Thyroid gland (tissue), 4 donors: Measurements from ENCODE around the gene TBXA2R. TPM values are rescaled to one million over a fixed set of nuclear protein-coding genes. Genes with fewer than 3 reads are reported as not detected.

ENCODE experiments used
- DNase-seq, 2 donors: peaks; one replicate each; pipeline ENCODE4 v3.0.0-alpha.2; 2019
- H3K27ac ChIP-seq, 3 donors: fragments of 200-600 bp; sonication (generic); 1 replicate in 2 of 3; 2 replicates in 1 of 3; pipeline ENCODE4 v1.5.1; 2016 to 2019; ENCODE audit warnings: mild to moderate bottlenecking in 1 of 3, moderate library complexity in 1 of 3
- H3K27me3 ChIP-seq: fragments of 200-600 bp; sonication (generic); one replicate; pipeline ENCODE4 v1.5.1; 2019
- H3K36me3 ChIP-seq, 2 donors: fragments of 200-600 bp; sonication (generic); one replicate each; pipeline ENCODE4 v1.5.1; 2016 to 2019
- H3K4me1 ChIP-seq, 2 donors: fragments of 200-600 bp; sonication (generic); one replicate each; pipeline ENCODE4 v1.5.1; 2017 to 2019
- H3K4me3 ChIP-seq, 3 donors: fragments of 200-600 bp; sonication (generic); replicated peaks in 1 of 3; 1 replicate in 2 of 3; 2 replicates in 1 of 3; pipeline ENCODE4 v1.5.1; 2016; ENCODE audit warnings: mild to moderate bottlenecking in 1 of 3
- H3K9me3 ChIP-seq: fragments of 200-600 bp; sonication (generic); one replicate; pipeline ENCODE4 v1.5.1; 2017
- POLR2A ChIP-seq, 2 donors: fragments of 450-650 bp; IDR thresholded peaks; one replicate each; pipeline ENCODE4 v1.6.1; 2017; ENCODE audit warnings: antibody characterized with exemption in 2 of 2, mild to moderate bottlenecking in 2 of 2, moderate library complexity in 1 of 2
- WGBS, 2 donors: methylation state at CpG; one replicate each; pipeline ENCODE4 v1.1.5; 2017; 5-methylcytosine and 5-hydroxymethylcytosine counted together
- intact Hi-C: fragments of 100-400 bp; cut with DNase I; formaldehyde crosslinking; loops from one replicate; pipeline ENCODE4 v1.15.1; 2023
- total RNA-seq, 4 donors: library from RNA; depleted of rRNA; stranded (reverse); fragments of >200 nt; gene quantifications; one replicate each; pipeline ENCODE4 v1.2.3, GENCODE V29; 2016
- TF ChIP-seq, protein P1 (sequence below), 6 experiments: fragments of 200-600 bp in 3 of 6; fragments of 450-650 bp in 3 of 6; sonication (generic) in 3 of 6; IDR thresholded peaks; one replicate each; pipeline ENCODE4 v1.5.1; 2016 to 2019; ENCODE audit warnings: antibody characterized with exemption in 6 of 6, mild to moderate bottlenecking in 2 of 6, inconsistent platforms in 1 of 6, moderate library complexity in 1 of 6

TBXA2R gene
- total RNA-seq, 4 donors from 2014 or later, result 0.40 to 2.1 (median 1.3) TPM

DNA sequence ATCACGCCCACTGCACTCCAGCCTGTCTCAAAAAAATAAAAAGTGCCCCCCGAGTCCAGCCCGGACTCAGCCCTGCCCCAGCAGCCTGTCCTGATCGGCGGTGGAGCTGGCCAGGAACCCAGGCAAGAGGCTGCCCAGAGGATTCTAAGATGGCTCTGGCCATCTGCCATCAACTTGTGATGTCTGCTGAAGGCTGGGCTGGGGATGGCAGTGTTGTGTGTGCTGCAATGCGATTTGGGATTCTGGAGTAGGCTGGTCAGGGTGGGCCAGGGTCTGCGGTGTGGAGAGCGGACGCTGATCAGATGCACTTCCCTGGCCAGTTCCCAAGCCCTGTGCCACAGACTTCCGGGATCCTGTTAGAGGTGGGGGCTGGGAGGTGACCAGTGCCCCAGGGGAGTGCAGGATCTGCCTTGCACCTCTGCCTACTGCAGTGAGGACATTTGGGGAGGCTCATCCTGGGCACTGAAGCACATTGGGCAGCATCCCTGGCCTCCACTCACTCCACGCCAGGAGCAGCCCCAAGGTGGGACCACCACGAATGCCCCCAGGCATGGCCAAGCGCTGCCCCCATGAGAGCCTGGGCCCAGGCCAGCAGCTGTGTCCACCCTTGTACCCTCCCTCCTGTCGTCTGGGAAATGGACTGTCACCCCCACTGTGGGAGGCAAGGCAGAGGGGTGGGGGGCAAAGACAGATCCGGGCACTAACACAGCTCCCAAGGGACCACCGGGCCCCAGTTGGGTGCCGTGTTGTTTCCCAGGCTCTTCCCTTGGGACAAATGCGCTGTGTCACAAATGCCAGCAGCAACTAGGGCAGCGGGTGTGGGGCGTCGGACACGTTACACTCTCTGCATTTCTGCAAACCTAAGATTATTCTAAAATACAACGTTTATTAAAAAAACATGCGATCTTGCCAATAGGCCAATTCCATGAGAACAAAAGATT, 3.4 kb upstream of the TBXA2R start:
- Histone ChIP-seq H3K27me3 (peaks cover 13% of the 10 kb centered on the region), H3K9me3 (no peaks in the 10 kb centered on the region), H3K36me3 (peaks cover 18 to 20% of the 10 kb centered on the region in 2 donors), H3K4me1 (peaks cover 14 to 33% of the 10 kb centered on the region in 2 donors), H3K27ac (peak overlapping the region in 2 of 3 donors; percentile 45 to 79), H3K4me3 (no peak overlapping the region)
- TF ChIP-seq POLR2A (IDR thresholded peaks at IDR 0.05), result no peak
- intact Hi-C loops, result no loop called here
- no peak for DNase-seq
- 75 to 79% methylated on average over 19 to 23 of the region's 24 CpGs for WGBS, 2 donors

DNA sequence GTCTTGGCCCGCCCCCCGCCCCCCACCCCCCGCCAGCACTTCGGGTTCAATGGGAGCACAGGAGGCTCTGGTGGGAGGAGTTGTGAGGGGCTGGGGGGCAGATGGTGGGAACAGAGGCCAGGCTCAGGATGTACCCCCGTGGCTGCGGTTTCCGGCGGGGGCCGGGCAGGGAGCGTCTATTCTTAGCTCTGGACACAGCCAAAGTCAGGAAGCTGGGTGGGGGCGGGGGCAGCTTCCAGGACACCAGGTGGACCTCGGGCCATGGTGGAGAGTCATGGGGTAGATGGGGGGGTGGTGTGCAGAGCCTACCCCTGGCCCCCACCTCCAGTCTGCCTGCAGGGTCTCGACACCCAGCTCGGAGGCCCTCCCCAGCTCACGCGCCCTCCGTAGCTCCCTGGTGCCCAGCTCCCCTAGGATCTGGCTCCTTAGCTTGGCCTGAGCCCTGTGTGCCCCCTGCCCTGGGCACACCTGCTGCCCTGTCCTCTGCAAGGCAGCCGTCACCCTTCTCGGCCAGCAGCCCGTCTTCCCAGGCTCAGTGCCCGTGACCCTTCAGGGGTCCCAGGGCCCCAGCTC, 2.2 kb upstream of the TBXA2R start:
- no peaks in the 10 kb centered on the region for H3K9me3 ChIP-seq
- H3K27me3 ChIP-seq, result peaks cover 13% of the 10 kb centered on the region
- intact Hi-C loops, result no loop called here
- DNase-seq, result no peak
- peaks cover 18 to 20% of the 10 kb centered on the region in 2 donors for H3K36me3 ChIP-seq
- WGBS, 2 donors, result 53 to 81% methylated on average over 7 to 12 of the region's 21 CpGs
- no peak overlapping the region for H3K4me3 ChIP-seq
- TF ChIP-seq, protein P1, sequence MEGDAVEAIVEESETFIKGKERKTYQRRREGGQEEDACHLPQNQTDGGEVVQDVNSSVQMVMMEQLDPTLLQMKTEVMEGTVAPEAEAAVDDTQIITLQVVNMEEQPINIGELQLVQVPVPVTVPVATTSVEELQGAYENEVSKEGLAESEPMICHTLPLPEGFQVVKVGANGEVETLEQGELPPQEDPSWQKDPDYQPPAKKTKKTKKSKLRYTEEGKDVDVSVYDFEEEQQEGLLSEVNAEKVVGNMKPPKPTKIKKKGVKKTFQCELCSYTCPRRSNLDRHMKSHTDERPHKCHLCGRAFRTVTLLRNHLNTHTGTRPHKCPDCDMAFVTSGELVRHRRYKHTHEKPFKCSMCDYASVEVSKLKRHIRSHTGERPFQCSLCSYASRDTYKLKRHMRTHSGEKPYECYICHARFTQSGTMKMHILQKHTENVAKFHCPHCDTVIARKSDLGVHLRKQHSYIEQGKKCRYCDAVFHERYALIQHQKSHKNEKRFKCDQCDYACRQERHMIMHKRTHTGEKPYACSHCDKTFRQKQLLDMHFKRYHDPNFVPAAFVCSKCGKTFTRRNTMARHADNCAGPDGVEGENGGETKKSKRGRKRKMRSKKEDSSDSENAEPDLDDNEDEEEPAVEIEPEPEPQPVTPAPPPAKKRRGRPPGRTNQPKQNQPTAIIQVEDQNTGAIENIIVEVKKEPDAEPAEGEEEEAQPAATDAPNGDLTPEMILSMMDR (IDR thresholded peaks at IDR 0.05), result no peak
- TF ChIP-seq POLR2A (IDR thresholded peaks at IDR 0.05), result no peak
- H3K27ac ChIP-seq, result peak overlapping the region; percentile 29 to 79 (median 47)
- H3K4me1 ChIP-seq, result peaks cover 14 to 33% of the 10 kb centered on the region in 2 donors

DNA sequence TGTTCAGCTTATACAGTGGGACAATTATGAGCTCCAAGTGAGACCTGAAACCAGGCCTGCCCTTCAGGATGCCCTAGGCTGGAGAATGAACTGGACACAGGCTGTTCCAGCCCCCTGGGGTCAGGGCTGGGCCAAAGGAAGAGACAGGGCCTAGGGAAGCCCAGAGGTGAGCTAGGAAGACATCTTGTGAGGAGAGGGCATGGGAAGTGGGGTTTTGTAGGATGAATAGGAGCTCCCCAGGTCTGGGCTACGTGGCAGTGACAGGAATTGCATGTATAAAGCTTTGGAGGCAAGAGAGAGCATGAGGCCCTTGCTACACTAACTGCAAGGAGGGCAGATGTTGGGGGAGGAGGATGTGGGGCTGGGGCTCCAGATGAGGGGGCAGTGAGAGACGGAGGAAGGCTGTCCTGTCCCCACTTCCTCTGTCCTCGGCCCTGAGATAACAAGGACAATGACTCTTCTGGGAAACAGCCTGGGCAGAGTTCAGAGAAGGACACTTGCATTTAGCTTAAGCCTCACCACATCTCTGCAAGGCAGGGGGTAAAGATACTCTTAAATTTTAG, 1.5 kb upstream of the TBXA2R start:
- H3K27me3 ChIP-seq, result peaks cover 13% of the 10 kb centered on the region
- intact Hi-C loops, result no loop called here
- H3K4me1 ChIP-seq, result peaks cover 14 to 33% of the 10 kb centered on the region in 2 donors
- H3K36me3 ChIP-seq, result peaks cover 18 to 20% of the 10 kb centered on the region in 2 donors
- H3K27ac ChIP-seq, result peak overlapping the region; percentile 47 to 79 (median 61)
- DNase-seq, result no peak
- WGBS, 2 donors, result 63 to 74% methylated on average over 3 of the region's 3 CpGs
- H3K9me3 ChIP-seq, result no peaks in the 10 kb centered on the region
- TF ChIP-seq POLR2A (IDR thresholded peaks at IDR 0.05), result no peak
- TF ChIP-seq, protein P1 (IDR thresholded peaks at IDR 0.05), result no peak
- H3K4me3 ChIP-seq, result no peak overlapping the region

DNA sequence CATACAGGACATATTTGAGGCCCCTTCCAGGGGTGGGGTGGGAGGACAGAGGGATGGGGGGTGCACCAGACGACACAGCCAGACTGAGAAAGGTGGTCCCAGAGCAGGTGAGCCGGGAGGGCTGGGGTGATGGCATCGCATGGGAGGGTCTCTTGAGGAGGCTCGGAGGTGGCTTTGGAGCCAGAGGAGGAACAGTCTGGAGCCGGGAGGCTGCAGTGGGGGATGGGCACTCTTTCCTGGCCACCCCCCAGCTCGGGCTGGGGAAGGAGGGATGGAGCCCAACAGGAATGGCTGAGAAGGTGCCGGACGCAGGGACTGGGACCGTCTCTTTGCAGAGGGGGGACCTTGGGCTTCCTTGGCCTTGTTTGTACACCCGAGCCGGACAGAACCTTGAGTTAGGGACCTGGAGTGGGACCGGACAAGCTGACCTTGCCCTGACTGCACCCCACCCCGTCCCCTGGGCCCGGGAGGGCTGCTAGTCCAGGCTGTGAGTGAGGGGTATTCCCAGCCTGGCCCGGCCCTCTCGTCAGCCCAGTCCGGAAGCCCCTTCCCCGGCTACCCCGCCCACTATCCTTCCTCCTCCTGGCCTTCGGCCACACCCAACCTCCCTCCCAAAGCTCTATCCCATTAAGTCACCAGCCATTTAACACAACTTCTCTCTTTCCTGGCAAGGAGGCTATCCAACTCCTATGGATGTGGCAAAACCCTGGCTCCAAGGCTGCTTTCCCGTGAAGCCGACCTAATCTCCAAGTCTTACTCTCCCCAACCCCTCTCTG, 816 bp upstream of the TBXA2R start:
- intact Hi-C loops, result no loop called here
- Histone ChIP-seq H3K9me3 (no peaks in the 10 kb centered on the region), H3K36me3 (peaks cover 12 to 15% of the 10 kb centered on the region in 2 donors), H3K4me3 (peak overlapping the region in 1 of 3 donors; percentile 31), H3K27ac (peak overlapping the region; percentile 49 to 79 (median 61)), H3K27me3 (peaks cover 13% of the 10 kb centered on the region), H3K4me1 (peaks cover 14 to 33% of the 10 kb centered on the region in 2 donors)
- TF ChIP-seq, protein P1 (IDR thresholded peaks at IDR 0.05), result no peak
- no peak for TF ChIP-seq POLR2A (IDR thresholded peaks at IDR 0.05)
- DNase-seq, result peak in 1 of 2 donors; percentile 14
- WGBS, 2 donors, result 20% methylated on average over 17 to 22 of the region's 22 CpGs

DNA sequence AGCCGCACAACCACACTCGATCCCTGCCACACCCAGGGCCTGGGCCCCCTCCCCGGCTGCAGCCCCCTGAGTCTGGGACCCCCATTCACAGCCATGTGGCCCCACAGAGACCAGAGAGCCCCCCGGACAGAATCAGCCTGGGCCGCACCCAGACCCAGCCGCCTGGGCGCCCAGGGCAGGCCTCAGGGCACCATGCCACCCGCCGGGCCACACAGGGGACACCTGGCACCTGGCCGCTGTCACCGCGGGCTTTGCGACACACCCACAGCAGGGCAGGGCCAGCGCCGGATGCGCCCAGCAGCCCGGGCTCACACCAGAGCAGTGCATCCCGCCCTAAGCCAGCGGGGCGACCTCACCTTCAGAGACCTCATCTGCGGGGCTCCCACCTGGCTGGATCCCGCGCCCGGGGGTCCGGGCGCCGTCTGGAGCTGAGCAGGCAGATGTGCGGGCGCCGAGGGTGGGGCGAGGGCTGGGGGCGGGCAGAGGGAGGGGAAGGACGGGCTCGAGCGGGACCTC, 443 bp downstream of the TBXA2R start:
- intact Hi-C loops, result no loop called here
- DNase-seq, result peak; percentile 31 to 36

More for the DNA sequence above, 443 bp downstream of the TBXA2R start:
- 18 to 29% methylated on average over 2 to 5 of the region's 35 CpGs for WGBS, 2 donors
- H3K9me3 ChIP-seq, result no peaks in the 10 kb centered on the region
- H3K4me1 ChIP-seq, result peaks cover 14 to 33% of the 10 kb centered on the region in 2 donors
- peak overlapping the region in 1 of 3 donors; percentile 31 for H3K4me3 ChIP-seq
- peak overlapping the region in 2 of 3 donors; percentile 49 to 79 for H3K27ac ChIP-seq
- peaks cover 13% of the 10 kb centered on the region for H3K27me3 ChIP-seq
- TF ChIP-seq, protein P1 (IDR thresholded peaks at IDR 0.05), result no peak
- no peak for TF ChIP-seq POLR2A (IDR thresholded peaks at IDR 0.05)
- H3K36me3 ChIP-seq, result peaks cover 2% of the 10 kb centered on the region in 2 donors
